ENCODE results near the gene ADK.

Gene ADK

GRCh38 chr10:74635655-74636054 lies 484.6 kb downstream of the ADK start:
- DNase-seq = no peak

GRCh38 chr10:74637685-74638084 lies 486.7 kb downstream of the ADK start:
- no peak for DNase-seq

- DNase-seq = no peak
Measured at GRCh38 chr10:74640134-74640921, 489.3 kb downstream of the ADK start.

- no peak for DNase-seq
Measured at GRCh38 chr10:74641659-74642058, 490.6 kb downstream of the ADK start.

GRCh38 chr10:74642901-74643595 lies 492.0 kb downstream of the ADK start:
- DNase-seq = no peak

GRCh38 chr10:74643596-74643975 lies 492.6 kb downstream of the ADK start:
- no peak for DNase-seq

GRCh38 chr10:74644738-74645137 lies 493.7 kb downstream of the ADK start:
- no peak for DNase-seq

- DNase-seq = no peak
Measured at GRCh38 chr10:74645692-74646091, 494.7 kb downstream of the ADK start.

GRCh38 chr10:74650613-74651012 lies 499.6 kb downstream of the ADK start:
- DNase-seq = no peak

GRCh38 chr10:74651565-74651964 lies 500.5 kb downstream of the ADK start:
- DNase-seq = no peak

GRCh38 chr10:74652664-74653063 lies 501.6 kb downstream of the ADK start:
- DNase-seq = no peak

GRCh38 chr10:74658511-74658910 lies 507.5 kb downstream of the ADK start:
- DNase-seq = no peak

- DNase-seq = no peak
Measured at GRCh38 chr10:74662635-74663034, 511.6 kb downstream of the ADK start.

GRCh38 chr10:74669210-74669609 lies 518.2 kb downstream of the ADK start:
- DNase-seq = no peak

- DNase-seq = no peak
Measured at GRCh38 chr10:74671716-74672115, 520.7 kb downstream of the ADK start.

- DNase-seq = no peak
Measured at GRCh38 chr10:74672430-74673165, 521.6 kb downstream of the ADK start.

GRCh38 chr10:74674927-74675326 lies 523.9 kb downstream of the ADK start:
- no peak for DNase-seq

GRCh38 chr10:74675484-74675883 lies 524.5 kb downstream of the ADK start:
- DNase-seq = no peak

GRCh38 chr10:74677951-74678350 lies 526.9 kb downstream of the ADK start:
- no peak for DNase-seq

- no peak for DNase-seq
Measured at GRCh38 chr10:74681917-74682627, 531.1 kb downstream of the ADK start.

GRCh38 chr10:74683067-74683466 lies 532.0 kb downstream of the ADK start:
- no peak for DNase-seq

- DNase-seq = no peak
Measured at GRCh38 chr10:74683621-74684364, 532.8 kb downstream of the ADK start.
